SIG-M5 treated with dmso at 0.1 percent for 504 hours (cell line): ENCODE data around the gene GAP43.
A peak's percentile ranks its signal among the peaks of the same experiment; 100 is the strongest.

Source experiments
- DNase-seq: peaks from one replicate; lab custom pipeline; 2025; ENCODE audit not compliant: unreplicated experiment; lab: John Stamatoyannopoulos, UW

GAP43 gene

DNA sequence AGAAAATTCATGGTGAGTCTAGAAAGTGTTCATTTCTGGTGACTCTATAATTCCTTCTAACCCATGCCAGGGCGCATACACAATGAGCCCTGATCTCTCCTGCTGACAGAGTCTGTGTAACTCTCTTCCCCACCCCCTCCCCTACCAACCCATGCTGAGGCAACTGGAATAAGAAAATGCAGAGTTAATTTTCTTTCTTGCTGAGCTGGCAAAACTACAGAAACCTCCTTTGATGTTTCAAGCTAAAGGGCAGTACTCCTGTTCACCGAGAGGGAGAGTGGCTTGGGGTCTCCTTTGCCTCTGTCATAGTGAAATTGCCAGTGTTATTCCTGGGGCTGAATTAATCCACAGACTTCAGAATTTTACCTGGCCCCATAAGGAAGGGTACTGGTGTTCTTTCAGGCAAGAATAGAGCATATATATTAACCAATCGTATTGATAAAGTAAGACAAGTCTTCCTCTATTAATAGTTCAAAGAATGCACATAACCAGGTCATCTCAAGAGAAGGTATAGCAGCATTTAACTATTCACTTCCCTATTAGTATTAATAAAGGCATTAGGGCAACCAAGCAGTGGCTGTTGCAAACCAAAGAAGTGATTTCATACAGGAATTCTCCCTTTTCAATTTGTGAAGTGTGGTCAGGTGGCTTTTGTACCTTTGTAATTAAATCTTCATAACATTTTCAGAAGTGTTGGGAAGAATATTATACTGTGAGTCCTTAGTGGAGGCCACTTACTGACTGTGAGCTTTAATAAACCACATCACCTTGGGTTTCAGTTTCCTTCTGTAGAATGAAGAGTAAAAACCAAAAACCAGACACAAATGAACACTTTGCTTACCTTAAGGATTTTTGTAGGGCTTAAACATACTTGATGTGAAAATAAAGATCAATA, 4.1 kb downstream of the GAP43 start:
- no peak for DNase-seq

DNA sequence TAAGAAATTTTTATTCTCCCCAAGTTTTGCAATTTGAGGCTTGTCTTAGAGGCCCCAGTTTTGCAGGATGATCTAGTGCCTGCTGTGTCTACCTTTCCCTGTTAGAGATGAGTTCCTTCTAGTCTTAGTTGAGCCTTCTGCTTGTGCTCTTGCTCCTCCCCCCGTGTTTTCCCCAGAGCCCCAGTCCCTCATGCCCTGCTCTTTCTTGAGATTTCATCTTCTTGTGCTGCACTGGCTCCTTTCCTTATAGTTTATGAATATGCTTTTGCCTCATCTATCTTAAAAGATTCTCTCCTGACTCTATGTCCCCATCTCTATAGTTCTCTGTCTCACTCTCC, 4.7 kb downstream of the GAP43 start:
- no peak for DNase-seq

DNA sequence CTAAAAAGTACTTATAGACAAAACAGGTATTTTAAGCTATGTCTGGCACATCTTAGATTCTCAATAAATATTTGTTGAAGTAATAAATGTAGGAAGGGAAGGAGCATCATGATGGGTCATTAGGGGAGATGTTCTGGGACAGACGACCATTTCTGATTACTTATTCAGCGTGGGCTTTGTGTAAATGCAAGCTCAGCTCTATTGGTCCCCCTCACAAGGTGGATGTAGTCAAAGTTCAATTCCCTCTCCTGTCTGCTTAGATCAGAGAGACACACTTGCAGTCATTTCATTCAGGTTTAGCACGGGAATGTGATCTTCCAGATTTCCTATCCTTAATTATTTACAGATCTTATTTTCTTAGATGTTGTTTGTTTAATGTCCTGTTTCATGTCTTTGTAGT, 7.5 kb downstream of the GAP43 start:
- no peak for DNase-seq

DNA sequence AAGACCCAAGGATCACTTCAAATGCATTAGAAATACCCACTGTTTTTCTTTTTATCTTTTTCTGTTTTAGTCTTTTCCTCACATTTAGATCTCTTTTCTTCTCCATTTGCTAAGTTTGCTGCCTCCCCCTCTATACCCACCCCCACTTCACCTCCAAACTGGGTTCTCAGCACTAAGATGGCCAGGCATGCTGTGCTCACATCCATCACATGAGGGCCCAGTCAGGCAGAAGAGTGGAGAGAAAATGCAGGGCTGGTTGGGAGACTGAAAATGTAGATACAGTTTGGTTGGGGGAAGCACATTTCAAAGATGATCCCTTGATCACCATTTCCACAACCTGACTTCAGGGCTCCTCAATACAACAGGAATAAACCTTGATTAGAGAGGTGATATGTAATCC, 8.7 kb downstream of the GAP43 start:
- no peak for DNase-seq

DNA sequence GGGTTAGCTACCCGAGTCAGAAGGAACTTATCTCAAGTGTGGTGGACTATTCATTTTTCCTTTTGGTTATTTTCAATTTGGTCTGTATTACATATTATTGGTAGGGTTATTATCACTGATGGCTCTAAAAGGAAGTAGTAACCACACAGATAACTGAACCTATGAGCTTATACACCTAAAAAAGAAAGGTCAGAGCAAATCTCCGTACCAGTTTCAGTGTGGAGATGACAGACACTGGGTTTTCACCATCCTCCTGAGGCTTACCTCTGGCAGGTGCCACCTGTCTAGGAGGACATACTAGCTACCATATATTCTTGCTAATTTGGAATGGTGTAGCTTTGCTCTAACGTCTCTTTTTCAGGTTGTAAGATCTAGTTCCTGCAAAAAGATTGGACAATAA, 10.2 kb downstream of the GAP43 start:
- no peak for DNase-seq

DNA sequence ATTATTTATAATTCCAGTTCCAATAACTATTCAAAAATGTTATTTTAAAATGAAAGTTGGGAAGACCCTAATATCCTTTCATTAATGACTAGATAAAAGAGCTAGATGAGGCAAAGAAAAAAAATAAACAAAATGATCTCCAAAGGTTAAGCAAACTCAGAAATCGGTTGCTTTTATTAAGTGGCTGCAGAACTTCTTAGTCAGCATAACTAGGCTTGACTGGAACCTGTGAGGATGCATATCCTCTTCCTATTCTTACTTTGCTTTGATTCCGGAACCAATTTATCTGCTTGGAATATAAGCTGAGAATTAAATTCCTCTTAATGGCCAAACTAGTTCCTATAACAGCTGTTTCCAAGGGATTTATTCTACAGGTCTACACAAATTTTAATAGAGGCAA, 10.7 kb downstream of the GAP43 start:
- DNase-seq = no peak

DNA sequence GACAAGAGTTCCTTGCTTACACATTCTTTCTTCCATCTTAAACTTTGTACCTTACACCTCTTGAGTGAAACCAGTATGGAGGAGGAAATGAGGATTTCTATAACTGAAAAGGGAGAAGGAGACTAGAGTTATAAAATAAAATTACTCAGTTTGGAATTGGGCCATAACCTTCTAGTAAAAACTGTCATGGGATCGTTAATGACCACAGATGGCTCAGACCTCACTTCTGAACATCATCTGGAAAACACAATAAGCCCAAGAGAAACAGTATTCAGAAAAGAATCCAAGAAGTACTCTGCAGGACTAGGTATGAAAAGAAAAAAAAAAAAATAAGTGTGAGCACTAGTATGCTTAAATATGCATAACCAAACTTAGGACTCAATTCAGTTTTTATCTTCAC, 12.1 kb downstream of the GAP43 start:
- DNase-seq = no peak

DNA sequence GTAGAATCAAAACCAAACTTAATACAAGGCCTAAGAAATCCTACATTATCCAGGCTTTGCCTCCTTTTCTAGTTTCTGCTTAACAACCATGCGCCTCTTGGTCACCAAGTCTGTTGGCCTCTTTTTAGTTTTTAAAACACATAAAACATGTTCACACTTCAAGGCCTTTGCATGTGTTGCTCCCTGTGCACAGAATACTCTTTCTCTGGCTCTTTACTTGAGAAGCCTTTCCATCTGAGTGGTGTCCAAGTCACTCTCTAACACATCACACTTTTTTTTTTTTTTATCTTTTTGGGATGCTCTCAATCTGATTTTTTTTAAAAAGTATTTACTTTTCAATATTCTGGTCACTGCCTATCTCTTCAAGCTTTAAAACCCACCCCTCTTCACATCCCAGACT, 14.9 kb downstream of the GAP43 start:
- DNase-seq = no peak

DNA sequence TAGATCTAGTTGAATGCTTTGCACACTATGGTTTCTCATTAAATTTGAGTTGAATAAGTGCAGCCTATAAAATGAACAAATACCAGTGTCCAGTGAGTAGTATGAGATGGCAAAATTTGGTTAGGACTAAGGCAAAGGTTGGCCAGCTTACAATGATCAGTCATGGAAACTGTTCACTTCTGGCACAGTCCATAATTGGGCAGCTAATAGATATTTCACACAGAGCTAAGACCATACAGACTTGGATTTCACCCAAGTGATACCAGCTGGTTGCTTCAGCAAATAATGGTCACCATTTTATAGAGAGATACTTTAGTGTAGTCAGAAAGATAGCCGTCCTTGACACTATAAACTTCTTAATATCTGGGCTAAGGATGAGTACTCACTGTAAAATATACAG, 15.7 kb downstream of the GAP43 start:
- DNase-seq = no peak

DNA sequence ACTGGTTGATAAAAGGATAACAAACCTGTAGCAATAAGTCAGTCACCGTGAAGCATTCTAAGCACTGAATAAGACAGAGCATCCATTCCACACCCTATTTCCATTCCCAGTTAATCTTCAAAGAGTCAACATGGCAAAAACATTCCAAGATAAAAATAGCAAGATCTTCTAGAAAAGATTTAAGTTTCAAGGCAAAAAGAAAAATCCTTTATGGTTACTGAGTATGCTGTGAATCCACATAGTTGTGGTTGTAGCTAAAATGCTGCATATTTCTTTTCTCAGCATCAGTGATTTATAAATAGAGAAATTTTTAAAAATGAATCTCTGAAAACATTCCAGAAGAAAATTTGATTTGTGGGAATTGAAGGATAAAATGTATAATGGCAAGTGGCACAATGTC, 21.1 kb downstream of the GAP43 start:
- DNase-seq = no peak

DNA sequence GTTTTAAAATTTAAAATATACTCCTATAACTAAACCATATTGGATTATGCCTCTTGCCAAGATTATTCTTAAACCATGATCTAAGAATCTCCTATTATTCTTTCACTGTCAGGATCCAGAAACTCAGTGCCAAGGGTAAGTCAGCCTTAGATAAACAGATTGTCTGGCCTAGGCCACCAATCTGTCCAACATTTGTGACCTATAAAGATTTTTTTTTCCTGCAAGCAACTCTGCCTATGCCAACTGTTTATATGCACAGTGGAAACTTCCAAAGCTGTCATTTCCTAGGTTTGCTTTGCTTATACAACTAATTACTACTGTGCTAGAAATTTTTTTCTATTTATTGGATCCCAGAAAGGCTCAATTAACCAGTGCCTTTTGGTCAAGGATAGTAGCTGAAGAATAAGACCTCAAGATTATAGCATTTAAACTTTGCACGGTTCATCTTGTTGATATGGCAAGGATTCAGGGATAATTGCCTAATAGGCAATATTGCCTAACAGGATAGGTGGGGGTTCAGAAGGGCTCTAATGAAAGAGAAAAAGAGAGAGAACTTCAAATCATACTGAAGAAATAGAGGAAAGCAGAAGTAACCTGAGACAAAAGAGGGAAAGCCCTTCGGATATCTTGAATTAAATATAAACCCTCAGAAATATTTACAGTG, 22.8 kb downstream of the GAP43 start:
- no peak for DNase-seq

DNA sequence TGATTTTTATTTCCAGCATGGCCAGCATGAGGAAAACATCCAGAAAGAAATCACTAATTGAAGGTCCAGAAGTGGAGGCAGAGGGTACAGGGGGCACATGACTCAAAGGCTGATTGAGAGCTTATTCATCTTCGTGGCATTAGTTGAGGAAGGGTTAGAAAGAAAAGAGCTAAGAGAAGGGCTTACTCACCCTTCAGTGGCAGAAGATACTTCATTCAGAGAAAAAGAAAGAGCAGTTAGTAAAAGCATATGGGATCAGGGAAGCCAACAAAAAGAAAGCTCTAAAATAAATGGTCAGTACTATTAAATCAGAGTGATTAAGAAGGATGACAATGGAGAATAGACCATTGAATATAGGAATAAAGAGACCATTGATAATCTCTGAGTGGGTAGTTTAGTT, 25.2 kb downstream of the GAP43 start:
- no peak for DNase-seq

DNA sequence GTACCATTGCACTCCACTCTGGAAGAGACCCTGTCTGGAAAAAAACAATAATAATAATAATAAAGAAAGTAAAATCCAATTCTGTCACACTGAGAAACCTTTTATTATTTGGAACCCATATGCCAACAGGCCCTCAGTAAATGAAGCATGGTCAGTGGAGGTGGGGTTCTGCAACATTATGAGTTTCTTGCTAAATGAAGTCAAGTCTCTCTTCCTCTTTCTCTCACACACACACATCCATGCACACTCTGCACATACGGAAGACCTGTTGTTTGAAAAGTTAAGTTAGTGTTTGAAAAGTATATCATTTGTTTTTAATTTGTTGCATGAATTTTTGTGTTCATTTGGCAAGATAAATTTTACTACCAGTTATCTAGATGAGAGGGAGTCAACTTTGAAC, 27.8 kb downstream of the GAP43 start:
- peak; percentile 89 for DNase-seq

DNA sequence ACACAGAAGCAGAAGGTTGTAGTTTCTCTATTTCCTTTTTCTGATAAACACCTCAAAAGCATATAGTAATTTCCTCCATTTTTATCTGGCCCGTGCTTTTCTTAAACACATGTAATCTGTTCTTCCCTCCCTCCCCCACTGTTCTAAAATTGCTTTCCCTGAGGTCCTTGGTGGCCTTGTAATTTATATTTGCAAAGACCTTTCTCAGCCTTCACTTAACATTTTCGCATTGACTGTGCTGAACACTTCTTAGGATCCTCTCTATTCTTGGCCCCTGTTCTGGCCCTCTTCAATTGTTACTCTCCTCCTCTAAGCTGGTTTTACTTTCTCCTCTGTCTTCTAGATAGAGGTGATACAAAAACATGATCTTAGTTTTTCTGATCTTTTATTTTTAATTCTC, 28.3 kb downstream of the GAP43 start:
- no peak for DNase-seq

DNA sequence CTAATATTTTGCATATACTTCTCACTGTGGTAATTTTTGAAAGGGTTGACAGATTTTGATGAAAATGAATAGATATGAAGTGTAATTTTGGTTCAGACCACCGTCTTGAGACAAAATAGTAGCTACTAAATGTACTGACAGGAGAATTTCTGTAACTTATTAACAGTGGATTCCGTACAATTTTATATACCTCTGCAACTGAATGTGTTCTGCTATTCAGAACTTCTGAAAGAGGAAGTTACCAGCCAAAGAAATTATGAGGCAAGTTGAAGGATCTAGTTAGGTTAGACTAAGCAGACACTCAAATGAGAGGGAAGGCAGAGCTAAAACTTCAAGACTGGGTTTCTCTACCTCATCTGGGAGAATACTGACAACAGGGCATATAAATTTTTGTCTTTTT, 29.4 kb downstream of the GAP43 start:
- DNase-seq = peak; percentile 84

DNA sequence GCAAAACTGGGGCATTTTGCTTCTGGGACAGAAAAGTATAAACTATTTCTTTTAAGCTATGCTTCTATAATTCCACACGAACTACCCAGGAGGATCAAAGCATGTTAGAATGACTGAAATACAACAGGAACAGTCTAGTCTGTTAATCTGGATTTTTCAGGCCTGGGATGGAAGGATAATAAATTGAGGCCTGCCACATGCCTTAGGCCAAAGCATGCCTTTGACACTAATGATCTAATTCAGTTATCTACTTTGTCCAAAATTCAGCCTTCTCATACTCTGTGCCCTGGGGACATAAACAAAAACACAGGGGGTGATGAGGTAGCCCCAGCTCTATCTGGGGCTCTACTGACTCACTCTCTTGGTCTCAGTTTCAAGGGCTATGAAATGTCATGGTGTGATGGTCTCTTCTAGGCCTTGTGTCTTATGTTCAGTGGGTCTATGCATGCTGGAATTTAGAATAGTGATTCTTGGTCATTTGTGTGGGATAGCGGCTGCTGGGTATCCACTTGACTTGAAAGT, 32.5 kb downstream of the GAP43 start:
- DNase-seq = no peak

DNA sequence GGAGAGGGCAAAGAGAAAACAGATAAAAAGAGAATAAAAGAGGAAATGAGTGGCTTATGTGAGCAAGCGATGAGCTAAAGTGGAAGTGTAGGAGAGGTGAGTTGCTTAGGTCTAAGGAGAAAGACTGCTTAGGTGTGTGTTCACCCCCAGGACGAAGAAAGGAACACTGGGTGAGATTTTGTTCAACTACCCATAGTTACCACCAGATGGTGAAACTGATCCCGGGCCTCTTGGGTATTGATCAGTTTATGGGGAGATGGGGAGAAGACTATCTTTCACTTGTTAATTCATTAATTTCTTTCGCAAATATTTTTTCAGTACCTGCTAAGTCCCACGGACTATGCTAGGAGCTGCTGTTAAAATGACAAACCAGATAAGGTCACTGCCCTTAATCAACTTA, 33.9 kb downstream of the GAP43 start:
- DNase-seq = no peak

DNA sequence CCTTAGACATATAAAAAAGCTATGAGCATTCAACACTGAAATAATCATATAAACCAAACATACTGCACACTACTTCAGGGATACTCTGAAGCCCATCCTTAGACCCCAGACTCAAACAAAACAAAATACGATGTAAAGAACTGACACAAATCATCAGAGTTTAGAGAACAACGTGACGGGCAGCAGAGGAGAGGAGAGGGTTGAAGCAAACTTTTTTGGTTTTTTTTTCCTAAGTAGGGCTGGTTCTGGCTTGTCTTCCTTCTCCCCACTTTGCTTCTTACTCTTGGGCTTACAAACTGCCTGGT, 34.7 kb downstream of the GAP43 start:
- DNase-seq = no peak

DNA sequence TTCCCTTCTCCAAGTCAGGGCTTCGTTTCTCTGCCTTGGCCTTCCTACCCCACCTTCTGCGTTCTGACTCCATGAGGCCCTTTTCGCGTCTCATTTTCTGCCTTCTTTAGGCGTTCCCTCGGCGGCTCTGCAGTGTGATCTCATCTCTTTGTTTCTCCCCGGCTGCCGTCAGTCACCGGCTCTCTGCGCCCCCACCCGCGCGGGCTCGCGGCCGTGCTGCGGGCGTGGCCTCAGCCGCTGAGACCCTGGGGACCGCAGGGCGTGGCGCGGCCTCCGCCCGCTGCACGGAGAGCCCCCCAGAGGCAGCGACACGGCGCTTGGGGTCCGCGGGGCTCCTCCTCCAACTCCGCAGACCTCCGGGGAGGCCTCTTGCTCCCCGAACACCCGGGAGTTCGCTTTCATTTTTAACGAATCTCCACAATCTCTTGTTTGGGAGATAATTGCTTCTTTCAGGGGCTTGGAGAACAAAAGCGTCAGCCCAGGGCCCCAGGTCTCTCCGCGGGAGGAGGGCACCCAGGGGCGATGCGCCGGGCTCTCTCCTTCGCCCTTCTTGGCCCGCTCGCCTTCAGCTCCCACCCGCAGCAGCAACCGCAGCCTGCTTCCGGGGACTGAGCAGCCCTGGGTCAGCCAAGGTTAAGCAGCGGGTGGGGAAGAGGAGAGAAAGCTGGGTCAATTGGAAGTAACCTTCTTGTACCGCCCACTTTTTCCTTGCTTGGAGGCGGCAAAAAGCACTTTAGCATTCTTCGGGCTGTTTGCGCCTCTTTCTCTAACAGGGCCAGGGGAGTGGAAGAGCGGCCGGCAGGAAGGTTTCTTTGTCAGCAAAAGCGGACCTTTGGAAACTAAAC, 35.2 kb downstream of the GAP43 start:
- DNase-seq = peak; percentile 67

DNA sequence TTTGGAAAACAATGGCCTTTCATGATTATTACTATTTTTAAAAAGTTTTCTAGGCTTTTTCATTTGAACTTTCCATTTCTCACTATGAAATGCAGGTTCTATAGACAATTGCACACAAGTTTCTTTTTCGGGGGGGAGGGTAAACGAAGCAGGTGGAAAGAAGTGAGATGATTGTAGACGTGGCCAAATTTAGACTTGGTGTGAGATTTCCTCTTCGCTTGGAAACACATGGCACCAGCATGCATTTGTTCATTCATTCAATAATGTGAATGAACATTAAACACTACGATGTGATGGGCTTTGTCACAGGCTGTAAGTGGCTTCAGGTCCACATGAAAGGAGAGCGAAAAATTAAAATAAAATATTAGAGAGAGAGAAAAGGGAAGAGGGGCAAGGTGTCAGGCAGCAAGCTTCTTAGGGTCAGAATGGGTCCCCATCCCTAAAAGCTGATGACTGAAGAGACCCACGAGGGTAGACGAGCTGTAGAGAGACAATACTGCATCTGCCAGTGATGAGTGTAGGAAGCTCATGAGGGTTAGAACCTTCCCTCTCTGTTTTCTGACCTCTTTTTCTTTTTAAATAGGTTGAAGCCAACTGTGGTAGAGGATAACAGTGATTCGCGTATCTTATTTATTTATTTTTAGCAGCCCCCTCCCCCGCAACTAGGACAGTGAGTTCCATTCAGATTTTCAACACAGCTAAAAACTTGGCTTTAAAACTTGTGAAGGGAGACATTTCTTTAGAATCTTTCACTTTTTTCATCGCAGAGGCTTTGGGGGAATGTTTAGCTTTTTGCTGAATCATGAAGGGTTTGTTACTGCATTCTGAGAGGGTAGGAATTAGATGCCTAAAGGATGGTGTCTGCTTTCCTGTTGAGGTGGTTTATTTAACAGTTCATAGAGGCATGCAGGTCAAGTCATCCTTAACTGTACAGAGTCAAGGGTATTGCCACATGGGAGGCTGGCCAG, 36.2 kb downstream of the GAP43 start:
- no peak for DNase-seq
